ENCODE results near the gene RUNX1.
"Not testable (repeated sequence)": the region's sequence is repeated elsewhere in the genome, so short reads cannot be mapped to it uniquely, and the experiment has no call there.

RUNX1 gene

GRCh38 chr21:34973685-34974084 lies 75.4 kb downstream of the RUNX1 start:
- in situ Hi-C loops (cut with MboI; ENCODE audit: low sequenced_read_pairs): no loop called here

GRCh38 chr21:34971656-34972055 lies 77.4 kb downstream of the RUNX1 start:
- in situ Hi-C loops (cut with MboI; ENCODE audit: low sequenced_read_pairs): no loop called here

- in situ Hi-C loops (cut with MboI; ENCODE audit: low sequenced_read_pairs): no loop called here
Observed at GRCh38 chr21:34970566-34970965, 78.5 kb downstream of the RUNX1 start.

GRCh38 chr21:34970167-34970500 lies 79.0 kb downstream of the RUNX1 start:
- in situ Hi-C loops (cut with MboI; ENCODE audit: low sequenced_read_pairs): no loop called here

GRCh38 chr21:34969423-34970166 lies 79.5 kb downstream of the RUNX1 start:
- in situ Hi-C loops (cut with MboI; ENCODE audit: low sequenced_read_pairs): no loop called here

GRCh38 chr21:34968414-34969333 lies 80.4 kb downstream of the RUNX1 start:
- in situ Hi-C loops (cut with MboI; ENCODE audit: low sequenced_read_pairs): no loop called here

GRCh38 chr21:34967509-34968289 lies 81.4 kb downstream of the RUNX1 start:
- in situ Hi-C loops (cut with MboI; ENCODE audit: low sequenced_read_pairs): no loop called here

- in situ Hi-C loops (cut with MboI; ENCODE audit: low sequenced_read_pairs): not testable (repeated sequence)
Observed at GRCh38 chr21:34966881-34967280, 82.2 kb downstream of the RUNX1 start.

- in situ Hi-C loops (cut with MboI; ENCODE audit: low sequenced_read_pairs): no loop called here
Observed at GRCh38 chr21:34965200-34966174, 83.6 kb downstream of the RUNX1 start.

GRCh38 chr21:34962586-34963222 lies 86.4 kb downstream of the RUNX1 start:
- in situ Hi-C loops (cut with MboI; ENCODE audit: low sequenced_read_pairs): no loop called here

- in situ Hi-C loops (cut with MboI; ENCODE audit: low sequenced_read_pairs): no loop called here
Observed at GRCh38 chr21:34962136-34962535, 87.0 kb downstream of the RUNX1 start.

- in situ Hi-C loops (cut with MboI; ENCODE audit: low sequenced_read_pairs): no loop called here
Observed at GRCh38 chr21:34960687-34961086, 88.4 kb downstream of the RUNX1 start.

- in situ Hi-C loops (cut with MboI; ENCODE audit: low sequenced_read_pairs): no loop called here
Observed at GRCh38 chr21:34959607-34960006, 89.5 kb downstream of the RUNX1 start.

GRCh38 chr21:34958040-34958439 lies 91.1 kb downstream of the RUNX1 start:
- in situ Hi-C loops (cut with MboI; ENCODE audit: low sequenced_read_pairs): no loop called here

GRCh38 chr21:34956416-34957316 lies 92.4 kb downstream of the RUNX1 start:
- in situ Hi-C loops (cut with MboI; ENCODE audit: low sequenced_read_pairs): no loop called here

GRCh38 chr21:34953950-34954349 lies 95.2 kb downstream of the RUNX1 start:
- in situ Hi-C loops (cut with MboI; ENCODE audit: low sequenced_read_pairs): no loop called here

GRCh38 chr21:34952701-34953100 lies 96.4 kb downstream of the RUNX1 start:
- in situ Hi-C loops (cut with MboI; ENCODE audit: low sequenced_read_pairs): no loop called here

- in situ Hi-C loops (cut with MboI; ENCODE audit: low sequenced_read_pairs): not testable (repeated sequence)
Observed at GRCh38 chr21:34951868-34952267, 97.2 kb downstream of the RUNX1 start.

- in situ Hi-C loops (cut with MboI; ENCODE audit: low sequenced_read_pairs): no loop called here
Observed at GRCh38 chr21:34950980-34951379, 98.1 kb downstream of the RUNX1 start.
